RWPE2 (cell line): ENCODE results near the gene DHH.

Source experiments
- ATAC-seq: fragments of 200-7000 bp; cut with Tn5 transposase; 3 replicates; pipeline ENCODE4 v1.9.1; 2021; ENCODE audit warnings: low read depth
- DNase-seq: peaks from one replicate; pipeline ENCODE4 v3.0.0-alpha.2; 2020; ENCODE audit warnings: low spot score
- H3K27ac ChIP-seq: fragments of 450-650 bp; 2 replicates; pipeline ENCODE4 v1.5.1; 2017; ENCODE audit warnings: mild to moderate bottlenecking; ENCODE audit not compliant: poor library complexity, severe bottlenecking
- H3K27me3 ChIP-seq: fragments of 250-450 bp; sonication (Bioruptor Pico); 2 replicates; pipeline ENCODE4 v1.5.1; 2021; ENCODE audit warnings: mild to moderate bottlenecking, moderate library complexity; ENCODE audit not compliant: insufficient read depth, poor library complexity, severe bottlenecking
- H3K36me3 ChIP-seq: fragments of 250-450 bp; sonication (Bioruptor Pico); 2 replicates; pipeline ENCODE4 v1.5.1; 2020; ENCODE audit warnings: low read depth, mild to moderate bottlenecking, moderate library complexity
- H3K4me1 ChIP-seq: fragments of 250-450 bp; sonication (Bioruptor Pico); 2 replicates; pipeline ENCODE4 v1.5.1; 2021; ENCODE audit warnings: mild to moderate bottlenecking, moderate library complexity; ENCODE audit not compliant: insufficient read depth, poor library complexity, severe bottlenecking
- H3K4me3 ChIP-seq: fragments of 250-450 bp; sonication (Bioruptor Pico); 2 replicates; pipeline ENCODE4 v1.5.1; 2021; ENCODE audit warnings: mild to moderate bottlenecking, moderate library complexity; ENCODE audit not compliant: severe bottlenecking
- H3K9me3 ChIP-seq: fragments of 250-450 bp; sonication (Bioruptor Pico); 2 replicates; pipeline ENCODE4 v1.5.1; 2021; ENCODE audit warnings: mild to moderate bottlenecking, moderate library complexity; ENCODE audit not compliant: severe bottlenecking
- CTCF ChIP-seq: fragments of 450-650 bp; IDR thresholded peaks from one replicate; pipeline ENCODE4 v1.5.1; 2017; ENCODE audit warnings: mild to moderate bottlenecking, moderate library complexity; ENCODE audit not compliant: poor library complexity, severe bottlenecking

Gene DHH

GRCh38 chr12:49041036-49041880 lies 53.3 kb downstream of the DHH start:
- Histone ChIP-seq H3K36me3 (peaks cover 95% of the 10 kb centered on the region), H3K4me1 (no peaks in the 10 kb centered on the region), H3K27ac (no peak overlapping the region), H3K4me3 (no peak overlapping the region), H3K27me3 (no peaks in the 10 kb centered on the region), H3K9me3 (no peaks in the 10 kb centered on the region)
- ATAC-seq (no peak; the same call in 2 of the 3 replicates), DNase-seq (peak; percentile 52)
- TF ChIP-seq CTCF, result no peak

GRCh38 chr12:49040364-49040855 lies 54.2 kb downstream of the DHH start:
- Histone ChIP-seq H3K27me3 (no peaks in the 10 kb centered on the region), H3K36me3 (peaks cover 94% of the 10 kb centered on the region), H3K4me1 (no peaks in the 10 kb centered on the region), H3K9me3 (no peaks in the 10 kb centered on the region), H3K27ac (no peak overlapping the region), H3K4me3 (no peak overlapping the region)
- no peak for TF ChIP-seq CTCF
- DNase-seq (no peak), ATAC-seq (no peak)

- DNase-seq (no peak), ATAC-seq (no peak)
- H3K4me1 ChIP-seq, result no peaks in the 10 kb centered on the region
- no peaks in the 10 kb centered on the region for H3K27me3 ChIP-seq
- H3K9me3 ChIP-seq, result no peaks in the 10 kb centered on the region
- peaks cover 94% of the 10 kb centered on the region for H3K36me3 ChIP-seq
- H3K27ac ChIP-seq, result no peak overlapping the region
- no peak overlapping the region for H3K4me3 ChIP-seq
- TF ChIP-seq CTCF, result no peak
These were observed 54.9 kb downstream of the DHH start for GRCh38 chr12:49039421-49040363.

- H3K9me3 ChIP-seq, result no peaks in the 10 kb centered on the region
- no peak overlapping the region for H3K4me3 ChIP-seq
- no peak for TF ChIP-seq CTCF
- ATAC-seq, result no peak
- no peak overlapping the region for H3K27ac ChIP-seq
- peak; percentile 45 for DNase-seq
- H3K27me3 ChIP-seq, result no peaks in the 10 kb centered on the region
- no peaks in the 10 kb centered on the region for H3K4me1 ChIP-seq
- H3K36me3 ChIP-seq, result peaks cover 87% of the 10 kb centered on the region
These were observed 56.2 kb downstream of the DHH start for GRCh38 chr12:49038291-49038955.
